Caki2 (cell line): ENCODE results near the gene GABRG3. TPM values are rescaled to one million over a fixed set of nuclear protein-coding genes. Genes with fewer than 3 reads are reported as not detected.

Experiments used
- DNase-seq: peaks from one replicate; pipeline ENCODE4 v3.0.0-alpha.2; 2015; ENCODE audit warnings: low read depth
- in situ Hi-C: cut with HindIII; loops from 2 replicates; pipeline ENCODE4 v1.10.0; 2016; ENCODE audit warnings: low sequenced_read_pairs, low pct_unique_long_range_greater_than_20kb, mixed read lengths
- total RNA-seq: library from RNA; depleted of rRNA; stranded (reverse); fragments of >200 nt; shearing (Covaris generic); gene quantifications from 2 replicates; pipeline ENCODE4 v1.2.3, GENCODE V29; 2014; ENCODE audit warnings: low replicate concordance

The GABRG3 gene
- total RNA-seq, 1 experiment from 2014 or later: 0.10 TPM

DNA sequence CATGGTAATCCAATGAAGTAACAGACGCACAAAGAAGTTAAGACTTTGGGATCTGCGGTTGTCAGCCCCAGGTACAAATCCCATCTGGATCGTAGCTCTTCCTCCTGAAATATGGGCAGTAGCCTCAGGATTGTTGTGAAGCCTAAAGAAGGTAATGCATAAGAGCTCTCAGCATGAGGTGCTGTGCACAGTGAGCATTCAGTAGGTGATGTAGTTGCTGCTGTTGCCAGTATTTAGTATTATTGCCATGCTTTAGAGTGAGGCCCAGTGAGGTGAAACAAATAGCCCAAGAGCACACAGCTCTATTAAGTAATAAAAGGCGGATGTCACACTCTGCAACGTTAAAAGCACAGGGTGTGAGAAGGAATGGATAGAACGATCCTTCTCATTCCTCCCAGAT, 225.7 kb downstream of the GABRG3 start:
- in situ Hi-C loops: no loop called here
- no peak for DNase-seq

DNA sequence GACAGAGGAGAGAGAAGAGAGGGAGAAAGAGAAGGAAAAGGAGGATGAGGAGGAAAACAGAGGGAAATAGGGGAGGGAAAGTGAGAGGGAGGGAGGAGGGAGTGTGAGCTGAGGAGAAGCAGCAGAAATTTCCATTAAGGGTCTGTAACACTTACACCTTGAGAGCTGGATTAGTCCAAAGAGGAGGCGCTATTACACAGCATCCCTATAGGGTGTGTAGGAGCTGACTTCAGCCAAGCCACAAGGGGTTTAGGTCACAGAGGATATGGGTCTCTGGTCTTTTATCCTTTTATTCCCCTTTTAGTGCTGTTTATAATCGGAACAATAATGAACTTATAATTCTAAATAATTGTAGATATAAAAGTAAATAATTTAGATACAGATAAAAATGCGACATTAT, 230.4 kb downstream of the GABRG3 start:
- in situ Hi-C loops: no loop called here
- DNase-seq: no peak

DNA sequence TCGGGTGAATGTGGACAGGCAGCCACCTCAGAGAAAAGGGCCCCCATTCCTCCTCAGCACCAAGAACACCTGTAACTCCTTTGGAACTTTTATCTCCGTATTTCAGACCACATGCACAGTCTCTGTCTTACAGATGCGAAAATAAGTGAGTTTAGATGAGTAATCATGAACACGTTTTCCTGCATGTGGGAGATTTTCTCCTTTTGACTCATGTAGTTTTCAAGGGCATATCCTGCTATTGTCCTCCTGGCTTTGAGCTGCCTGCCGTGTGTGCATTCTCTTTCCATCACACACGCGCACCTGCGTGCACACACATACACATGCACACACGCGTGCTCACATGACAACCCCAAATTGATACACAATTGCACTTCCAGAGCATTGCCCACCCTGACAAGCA, 239.2 kb downstream of the GABRG3 start:
- in situ Hi-C loops: no loop called here
- no peak for DNase-seq

DNA sequence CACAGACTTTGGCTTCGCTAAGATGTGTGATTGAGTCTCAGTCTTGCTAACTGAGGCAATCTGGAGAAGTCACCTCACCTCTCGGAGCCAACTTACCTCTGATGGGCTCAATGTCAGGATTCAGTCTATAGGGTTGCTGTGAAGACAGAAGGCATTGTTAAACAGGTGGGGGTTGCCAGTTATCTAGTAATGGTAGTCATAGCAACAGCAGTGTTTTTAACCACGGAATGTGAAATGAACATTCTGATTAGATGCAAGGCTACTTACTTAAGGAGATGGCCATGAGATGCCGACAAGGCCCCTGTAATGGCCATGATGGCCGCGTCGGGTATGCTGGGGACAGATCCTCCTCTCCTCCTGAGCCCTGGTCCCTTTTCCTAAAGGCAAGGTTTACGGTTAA, 243.1 kb downstream of the GABRG3 start:
- no peak for DNase-seq
- in situ Hi-C loops: no loop called here

DNA sequence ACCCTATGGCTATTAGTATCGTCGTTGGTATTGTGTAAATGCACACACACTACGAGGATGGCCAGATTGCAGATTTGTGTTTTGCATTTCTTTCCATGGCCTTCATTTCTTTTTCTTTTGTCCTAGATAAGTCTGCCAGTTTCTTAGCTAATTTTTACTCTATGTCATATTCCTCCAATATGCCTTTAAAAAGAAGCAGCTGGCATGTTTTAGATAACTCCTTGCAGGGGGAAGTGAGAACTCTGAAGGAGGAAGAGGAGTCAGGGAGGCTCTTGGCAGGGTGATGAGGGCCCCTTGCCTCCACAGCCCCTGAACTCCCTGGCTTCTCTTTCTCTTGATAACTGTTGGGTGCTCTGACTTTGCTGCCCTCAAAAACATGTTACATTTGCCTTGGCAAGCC, 244.0 kb downstream of the GABRG3 start:
- in situ Hi-C loops: no loop called here
- no peak for DNase-seq

DNA sequence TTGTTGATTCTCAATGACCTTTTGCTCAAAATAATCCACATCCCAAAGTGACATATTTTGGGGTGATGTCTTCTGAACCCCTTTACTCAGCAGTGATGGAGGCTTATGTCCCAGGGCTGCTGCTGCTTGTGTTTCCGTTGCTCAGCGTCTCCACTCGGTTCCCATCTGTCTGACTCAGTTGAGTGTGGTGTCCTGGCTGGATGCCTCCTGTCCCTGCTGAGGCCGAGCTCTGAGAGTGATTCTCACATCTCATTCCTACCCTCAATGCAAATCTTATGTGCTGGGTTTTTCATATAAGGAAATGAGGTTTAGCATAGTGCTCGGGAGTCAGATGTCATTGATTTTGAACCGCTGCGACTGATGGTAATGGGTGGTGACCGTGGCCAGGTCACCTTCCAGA, 247.4 kb downstream of the GABRG3 start:
- in situ Hi-C loops: no loop called here
- DNase-seq: no peak

DNA sequence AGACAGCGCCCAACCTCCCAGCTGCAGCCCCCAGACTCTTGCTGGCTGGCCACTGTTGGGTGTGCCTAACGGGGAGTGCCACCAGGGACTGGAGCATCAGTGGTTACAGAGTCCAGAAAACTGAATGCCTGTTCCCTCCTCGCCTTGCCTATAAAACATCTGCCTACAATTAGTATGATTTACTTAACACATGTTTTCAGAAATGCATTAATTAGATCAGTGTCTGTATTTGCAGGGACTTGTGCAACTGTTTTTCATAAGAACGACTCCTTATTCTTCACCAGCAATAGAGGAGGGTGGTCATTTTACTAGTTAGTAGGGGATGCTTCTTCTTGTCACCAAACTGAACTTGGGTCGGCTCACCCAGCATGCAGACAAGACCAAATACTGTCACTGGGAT, 248.7 kb downstream of the GABRG3 start:
- in situ Hi-C loops: no loop called here
- no peak for DNase-seq

DNA sequence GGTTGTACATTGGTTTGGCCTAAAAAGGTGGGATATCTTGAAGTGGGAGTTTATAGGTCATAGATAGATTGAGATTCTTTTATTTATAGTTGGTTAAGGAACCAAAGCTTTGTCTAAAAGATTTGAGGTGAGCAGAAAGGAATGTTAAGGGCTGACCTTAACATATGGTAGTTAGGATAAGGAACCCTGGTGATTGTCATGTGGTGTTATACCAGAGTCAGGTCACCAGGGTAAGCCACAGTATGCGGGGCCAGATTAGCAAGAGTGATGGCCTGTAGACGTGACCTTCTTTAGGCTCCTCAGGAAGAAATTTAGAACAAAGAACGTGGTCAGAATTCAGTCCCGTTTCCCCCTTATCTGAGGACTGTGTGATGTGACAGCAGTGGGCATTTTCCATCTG, 249.2 kb downstream of the GABRG3 start:
- in situ Hi-C loops: no loop called here

DNA sequence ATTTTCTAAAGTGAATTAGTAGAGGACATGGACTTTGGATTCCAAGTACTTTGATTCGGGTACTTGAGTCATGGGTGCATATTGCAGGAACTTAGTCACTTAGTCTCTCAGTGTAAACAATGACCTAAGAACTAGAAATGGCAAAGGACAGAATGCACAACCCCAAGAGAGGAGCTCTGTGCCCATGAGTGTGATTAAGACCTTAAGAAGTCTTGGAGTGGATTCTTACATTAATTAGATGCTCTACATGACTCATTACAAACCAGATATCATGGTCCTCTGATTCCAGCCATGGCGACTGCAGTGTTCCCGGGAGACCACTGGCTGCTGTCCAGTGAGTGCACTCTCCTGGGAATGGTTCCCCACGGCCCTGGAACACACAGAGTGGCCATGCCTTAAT, 251.5 kb downstream of the GABRG3 start:
- DNase-seq: peak; percentile 58
- in situ Hi-C loops: no loop called here

More for the DNA sequence above, 249.2 kb downstream of the GABRG3 start:
- DNase-seq: no peak

DNA sequence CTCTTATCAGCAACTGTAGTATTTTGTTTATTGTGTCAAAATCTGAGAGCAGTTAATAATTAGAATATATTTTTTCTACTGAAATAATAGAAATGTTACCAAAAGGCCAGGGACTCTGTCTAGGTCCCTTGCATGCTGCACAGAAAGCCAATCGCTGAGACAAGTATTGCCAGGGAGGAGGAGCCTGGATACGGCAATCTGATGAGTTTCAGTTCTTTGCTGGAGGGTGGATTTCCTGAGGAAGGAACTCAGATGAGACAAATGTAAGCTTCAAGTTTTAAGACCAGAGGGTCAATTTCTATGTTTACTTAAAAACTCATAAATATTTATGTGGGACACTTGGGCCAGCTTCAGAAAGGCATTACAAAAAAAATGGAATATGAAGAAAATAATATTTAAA, 252.2 kb downstream of the GABRG3 start:
- no peak for DNase-seq
- in situ Hi-C loops: no loop called here

DNA sequence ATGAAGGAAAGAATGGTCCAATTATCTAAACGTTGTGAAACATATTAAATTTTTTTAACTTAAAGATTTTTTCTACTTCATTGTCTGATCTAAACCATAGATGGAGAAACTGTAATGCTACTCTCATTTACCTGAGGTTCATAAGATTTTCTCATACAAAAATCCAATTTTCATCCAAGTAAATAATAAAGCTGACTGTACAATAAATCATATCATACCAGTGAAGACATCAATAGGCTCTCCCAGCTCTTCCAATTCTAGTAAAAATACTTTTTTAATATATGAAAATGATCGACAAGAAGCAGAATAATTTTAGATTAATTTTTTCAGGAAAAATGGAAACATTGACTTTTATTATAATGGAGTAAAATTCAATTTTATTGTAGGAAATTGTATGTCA, 260.8 kb downstream of the GABRG3 start:
- no peak for DNase-seq
- in situ Hi-C loops: no loop called here

DNA sequence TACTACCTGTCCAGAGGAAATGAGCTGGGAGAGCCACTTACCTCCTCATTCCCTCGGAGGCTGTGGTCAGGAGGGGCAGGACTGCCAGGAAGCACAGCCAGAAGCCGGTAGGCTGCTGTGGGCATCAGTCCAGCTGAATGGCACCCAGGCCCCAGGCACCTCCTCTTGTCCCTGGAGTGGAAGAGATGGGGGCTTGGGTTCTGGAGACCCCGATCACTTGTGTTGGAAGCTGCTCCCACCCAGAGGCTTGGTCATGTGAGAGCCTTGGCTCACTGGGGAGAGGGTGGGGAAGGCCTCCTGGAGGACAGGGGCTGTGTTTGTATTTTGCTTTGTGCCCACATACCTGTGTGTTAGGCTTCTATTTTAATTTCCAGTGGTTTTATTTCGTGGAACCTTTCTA, 261.9 kb downstream of the GABRG3 start:
- in situ Hi-C loops: no loop called here
- no peak for DNase-seq

DNA sequence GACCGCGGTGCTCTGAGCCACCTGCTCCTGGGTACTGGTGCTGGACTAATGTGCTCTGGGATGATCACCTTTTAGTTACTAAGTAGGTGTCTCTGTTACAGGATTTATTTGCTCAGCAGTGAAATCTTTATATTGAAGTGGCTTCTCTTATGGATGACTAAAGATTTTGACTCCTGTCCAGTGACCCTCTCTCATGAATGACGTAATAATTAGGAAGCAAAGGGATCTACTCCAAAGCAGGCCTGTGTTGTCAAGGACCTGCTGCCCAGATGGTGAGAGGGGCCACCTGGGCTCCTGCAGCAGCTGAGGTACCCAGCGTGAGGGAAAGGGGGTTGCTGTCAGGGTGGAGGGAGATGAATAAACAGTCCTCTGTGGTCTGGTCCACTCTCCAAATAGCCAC, 263.6 kb downstream of the GABRG3 start:
- no peak for DNase-seq
- in situ Hi-C loops: no loop called here

DNA sequence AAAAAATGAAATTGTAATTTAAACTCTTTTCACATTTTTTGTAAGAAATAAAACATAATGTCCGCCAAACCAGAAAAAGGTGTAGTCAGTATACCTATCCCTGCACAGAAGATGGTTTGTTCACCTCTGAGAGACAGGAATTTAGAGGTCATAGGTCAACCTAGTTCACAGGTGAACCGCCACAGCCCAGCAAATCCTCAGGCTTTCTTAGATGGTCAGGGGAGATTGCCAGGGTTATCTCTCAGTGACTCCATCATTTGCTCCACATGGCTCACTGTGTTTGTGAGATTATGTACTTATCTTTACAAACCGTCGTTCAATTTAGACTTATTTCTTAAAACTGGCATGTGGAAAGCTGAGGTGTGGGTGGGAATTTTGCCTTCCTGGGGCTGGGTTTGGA, 264.2 kb downstream of the GABRG3 start:
- no peak for DNase-seq
- in situ Hi-C loops: no loop called here

DNA sequence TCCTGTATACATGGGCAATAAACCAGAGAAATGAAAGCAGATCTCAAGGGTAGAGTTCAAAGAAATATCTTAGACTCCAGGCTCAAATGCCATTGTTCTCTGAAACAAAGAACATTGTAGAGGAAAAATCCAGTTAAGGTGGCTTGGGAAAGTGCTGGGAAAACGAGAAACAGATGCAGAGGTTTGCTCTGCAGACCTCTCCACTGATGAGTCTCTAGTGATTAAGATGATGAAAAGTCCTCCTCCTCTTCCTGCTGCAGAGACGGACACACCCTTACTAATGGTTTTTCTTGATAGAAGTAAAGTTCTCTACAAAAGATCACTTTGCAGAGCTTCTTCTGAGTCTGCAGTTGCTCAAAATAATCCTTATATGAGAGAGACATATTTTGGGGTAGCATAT, 264.7 kb downstream of the GABRG3 start:
- in situ Hi-C loops: no loop called here

DNA sequence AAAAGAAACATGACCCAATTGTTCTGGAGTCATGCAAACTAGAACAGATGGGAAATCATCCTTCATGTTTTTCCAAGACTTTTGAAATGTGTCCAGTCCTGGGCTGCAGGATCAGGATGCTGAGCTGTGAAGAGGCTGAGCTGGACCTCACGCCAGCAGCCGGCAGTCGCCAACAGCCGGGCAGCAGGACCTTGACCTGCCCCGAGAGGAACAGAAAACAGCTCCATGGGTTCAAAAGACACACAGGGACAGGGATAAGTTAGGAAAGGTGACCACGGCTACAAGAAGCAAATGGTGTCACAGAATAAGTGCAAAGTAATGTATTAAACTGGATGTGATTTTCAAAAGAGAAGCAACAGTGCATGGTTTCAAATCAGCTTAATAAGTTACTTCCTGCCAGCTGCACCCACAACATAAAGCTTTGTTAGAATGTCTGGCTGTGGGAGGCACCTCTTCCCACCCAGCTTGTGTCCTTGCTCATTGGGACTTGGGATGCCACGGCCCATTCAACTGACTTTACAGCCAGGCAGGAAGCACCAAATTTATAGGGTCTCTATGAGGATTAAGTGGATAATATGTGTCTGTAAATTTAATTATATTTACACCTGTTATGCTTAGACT, 266.4 kb downstream of the GABRG3 start:
- no peak for DNase-seq
- in situ Hi-C loops: no loop called here

More for the DNA sequence above, 264.7 kb downstream of the GABRG3 start:
- no peak for DNase-seq

DNA sequence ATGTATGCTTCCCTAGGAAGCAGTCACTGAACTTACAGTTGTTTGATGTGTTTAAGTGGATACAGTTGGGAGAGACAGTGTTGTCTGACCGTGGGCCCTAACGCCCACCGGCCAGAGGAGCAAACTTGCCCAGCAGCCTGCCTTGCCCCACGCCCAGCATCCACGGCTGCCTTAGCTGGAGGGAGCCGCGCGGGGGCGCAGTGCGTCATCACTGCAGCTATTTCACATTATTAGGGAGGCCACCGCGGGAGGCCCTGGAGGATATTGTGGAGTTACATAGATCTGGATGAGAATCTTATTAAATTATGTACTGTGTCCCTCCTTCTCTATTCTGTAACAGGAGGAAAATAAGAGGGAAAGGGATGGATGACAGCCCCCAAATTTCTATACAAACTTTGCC, 267.2 kb downstream of the GABRG3 start:
- in situ Hi-C loops: no loop called here
- no peak for DNase-seq

DNA sequence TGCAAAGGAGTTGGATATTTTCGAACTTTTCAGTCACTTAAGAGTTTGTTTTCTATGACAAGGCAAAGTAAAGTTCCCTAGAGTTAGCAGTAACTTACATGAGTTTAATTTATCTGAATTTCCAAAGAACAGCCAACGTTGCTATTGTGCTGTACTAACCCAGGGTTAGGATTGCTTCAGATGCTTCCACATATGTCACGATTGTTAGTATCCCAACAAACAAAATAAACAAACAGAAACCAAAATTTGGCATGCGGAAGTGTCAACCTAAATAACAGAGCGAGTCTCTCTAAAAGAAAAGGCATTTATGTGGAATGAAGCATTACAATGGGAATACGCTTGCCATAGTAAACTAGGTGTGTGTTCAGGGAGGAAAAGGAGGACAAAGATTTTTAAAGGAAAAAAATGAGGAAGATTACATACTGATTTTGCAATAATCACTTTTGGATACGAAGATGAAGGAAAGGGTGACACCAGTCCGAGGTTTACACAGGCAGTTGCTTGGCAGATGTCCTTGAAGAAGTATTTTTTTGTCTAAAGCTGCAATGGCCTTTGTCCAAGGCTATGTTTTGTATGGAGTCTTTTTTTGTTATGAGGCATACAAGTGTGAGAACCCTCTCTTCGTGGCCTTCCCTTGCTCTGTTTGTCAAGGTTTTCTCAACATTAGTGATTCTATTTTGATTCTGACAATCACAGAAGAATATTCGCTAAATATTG, 267.9 kb downstream of the GABRG3 start:
- in situ Hi-C loops: no loop called here
- DNase-seq: no peak

DNA sequence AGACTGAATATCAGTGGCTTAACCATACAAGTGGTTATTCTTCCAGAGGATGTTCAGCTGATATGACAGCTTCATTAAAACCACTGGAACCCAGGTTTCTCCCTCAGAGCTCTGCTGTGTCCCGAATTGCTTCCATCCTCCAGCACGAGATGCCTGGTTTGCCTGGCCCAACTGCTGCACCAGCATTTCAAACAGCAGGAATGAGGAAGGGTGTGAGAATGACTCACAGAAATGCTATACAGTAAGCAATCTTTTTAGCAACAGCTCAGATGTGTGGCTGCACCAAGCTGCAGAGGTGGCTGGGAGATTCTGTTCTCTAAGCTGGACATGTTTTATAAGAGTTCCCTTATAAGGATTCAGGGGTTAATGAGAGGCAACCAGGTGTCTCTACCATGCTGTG, 271.0 kb downstream of the GABRG3 start:
- in situ Hi-C loops: no loop called here
- DNase-seq: peak; percentile 48

DNA sequence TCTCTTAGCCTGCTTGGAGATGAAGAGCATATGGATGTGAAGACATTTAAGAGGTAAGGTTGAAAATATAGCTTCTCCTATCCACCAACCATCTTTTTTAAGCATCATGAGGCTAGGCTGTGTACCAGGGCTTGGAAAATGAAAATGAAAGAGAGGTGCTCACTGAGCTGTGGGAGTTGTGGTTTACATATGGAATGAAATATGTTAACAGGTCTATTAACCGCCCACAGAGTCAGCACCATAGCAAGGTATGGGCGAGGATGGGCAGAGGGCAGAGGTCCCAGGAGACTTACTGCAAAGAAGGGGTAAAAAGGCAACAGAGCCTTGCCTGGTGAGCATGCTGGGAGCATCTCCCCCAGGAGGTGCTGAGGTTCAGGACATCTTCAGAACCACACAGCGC, 273.1 kb downstream of the GABRG3 start:
- in situ Hi-C loops: no loop called here
- no peak for DNase-seq
